ENCODE results near the gene CGNL1. TPM values are rescaled to one million over a fixed set of nuclear protein-coding genes. Genes with fewer than 3 reads are reported as not detected.

CGNL1 gene
- total RNA-seq, 1 experiment from 2014 or later = 34.6 TPM

DNA sequence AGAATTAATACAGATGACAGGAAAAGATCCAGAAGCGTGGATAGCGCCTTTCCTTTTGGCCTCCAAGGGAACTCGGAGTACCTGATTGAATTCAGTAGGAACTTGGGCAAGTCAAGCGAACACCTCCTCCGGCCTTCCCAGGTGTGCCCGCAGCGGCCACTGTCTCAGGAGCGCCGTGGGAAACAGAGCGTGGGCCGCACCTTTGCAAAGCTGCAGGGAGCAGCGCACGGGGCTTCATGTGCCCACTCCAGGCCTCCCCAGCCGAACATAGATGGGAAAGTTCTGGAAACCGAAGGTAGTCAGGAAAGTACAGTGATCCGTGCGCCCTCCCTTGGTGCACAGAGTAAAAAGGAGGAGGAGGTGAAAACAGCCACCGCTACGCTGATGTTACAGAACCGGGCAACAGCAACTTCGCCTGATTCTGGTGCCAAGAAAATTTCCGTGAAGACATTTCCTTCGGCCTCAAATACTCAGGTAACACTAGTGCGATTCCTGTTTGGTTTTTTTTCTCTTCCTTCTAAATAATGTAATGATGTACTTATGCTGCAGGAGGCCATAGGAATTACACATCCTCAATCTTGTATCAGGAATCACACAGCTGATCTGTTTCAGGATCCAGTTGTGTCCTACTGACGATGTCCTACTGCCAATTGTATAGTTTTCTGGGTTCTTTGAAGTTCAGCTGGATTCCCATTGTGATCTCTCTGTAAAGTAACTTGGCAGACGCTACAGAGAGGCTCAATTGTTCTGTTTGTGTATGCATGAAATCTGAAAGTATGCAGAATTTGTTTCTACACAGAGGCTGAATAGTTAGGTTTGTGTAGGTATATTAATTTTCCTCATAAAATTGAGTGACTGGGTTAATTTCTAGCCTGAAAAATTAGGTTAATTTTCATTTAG is 63.1 kb downstream of the CGNL1 start:
- Histone ChIP-seq H3T11ph (ENCODE audit: low read length) (no peak overlapping the region), H2BK20ac (ENCODE audit: low read depth, low read length, poor library complexity, severe bottlenecking) (no peak overlapping the region), H3K14ac (ENCODE audit: insufficient read depth, low read length) (no peak overlapping the region), H2BK120ac (ENCODE audit: low read depth, low read length, poor library complexity, severe bottlenecking) (no peak overlapping the region), H4K91ac (ENCODE audit: insufficient read length, low read depth, low read length) (no peak overlapping the region), H2AK5ac (ENCODE audit: insufficient read length, low read length) (no peak overlapping the region), H2BK12ac (ENCODE audit: insufficient read length, low read depth, low read length) (no peak overlapping the region), H3K4ac (ENCODE audit: low read depth, low read length) (no peak overlapping the region), H3K27me3 (ENCODE audit: insufficient read depth, low read length) (no peaks in the 10 kb centered on the region), H2BK5ac (ENCODE audit: insufficient read length, low read length) (no peak overlapping the region), H3K56ac (ENCODE audit: insufficient read length, low read depth, low read length) (no peak overlapping the region), H3K79me1 (ENCODE audit: insufficient read depth, low read depth, low read length, poor library complexity, severe bottlenecking) (no peaks in the 10 kb centered on the region), H3K9ac (ENCODE audit: extremely low read depth, insufficient read length, low read length) (no peak overlapping the region), H3K4me2 (ENCODE audit: insufficient read depth, insufficient read length, low read length) (no peak overlapping the region), H4K20me1 (ENCODE audit: control insufficient read depth, insufficient read depth, insufficient read length) (no peaks in the 10 kb centered on the region), H3K79me2 (ENCODE audit: insufficient read depth, low read length) (no peaks in the 10 kb centered on the region), H3K9me3 (ENCODE audit: control insufficient read depth, low read depth, low read length) (no peaks in the 10 kb centered on the region), H3K18ac (ENCODE audit: insufficient read length, low read depth, low read length) (no peak overlapping the region), H2BK15ac (ENCODE audit: low read depth, low read length) (no peak overlapping the region), H2AFZ (ENCODE audit: low read length) (no peak overlapping the region), H3K27ac (ENCODE audit: insufficient read length, low read depth, low read length) (no peak overlapping the region), H4K5ac (ENCODE audit: insufficient read length, low read depth, low read length) (no peak overlapping the region), H3K23ac (ENCODE audit: insufficient read length, low read depth, low read length) (no peak overlapping the region), H3K23me2 (ENCODE audit: insufficient read length, low read depth, low read length, poor library complexity, severe bottlenecking) (no peaks in the 10 kb centered on the region), H3K4me1 (ENCODE audit: insufficient read depth, low read length) (no peaks in the 10 kb centered on the region), H4K8ac (replicated peaks; ENCODE audit: insufficient read length, low read depth, low read length) (no peak overlapping the region)
- H3K4me3 Mint-ChIP-seq = no peak overlapping the region
- no peaks in the 10 kb centered on the region for H3K9me3 Mint-ChIP-seq
- WGBS (ENCODE audit: extremely low coverage, insufficient read length, low lambda C conversion rate) = no CpG with 5 or more reads among the region's 26 CpGs
- no peak for DNase-seq
- peaks cover 19 to 30% of the 10 kb centered on the region in 2 experiments for H3K4me1 Mint-ChIP-seq
- no peaks in the 10 kb centered on the region for H3K27me3 Mint-ChIP-seq (ENCODE audit: low read depth)
- no peak overlapping the region for H3K27ac Mint-ChIP-seq
- TF ChIP-seq CTCF (conservative IDR thresholded peaks at IDR 0.05) = no peak
- peaks cover 14 to 37% (median 34%) of the 10 kb centered on the region in 3 experiments for H3K36me3 Mint-ChIP-seq (ENCODE audit: insufficient read depth in 1 of 3, low read depth in 3 of 3)
